ENCODE measurements around the gene BTBD8.

The BTBD8 gene

DNA sequence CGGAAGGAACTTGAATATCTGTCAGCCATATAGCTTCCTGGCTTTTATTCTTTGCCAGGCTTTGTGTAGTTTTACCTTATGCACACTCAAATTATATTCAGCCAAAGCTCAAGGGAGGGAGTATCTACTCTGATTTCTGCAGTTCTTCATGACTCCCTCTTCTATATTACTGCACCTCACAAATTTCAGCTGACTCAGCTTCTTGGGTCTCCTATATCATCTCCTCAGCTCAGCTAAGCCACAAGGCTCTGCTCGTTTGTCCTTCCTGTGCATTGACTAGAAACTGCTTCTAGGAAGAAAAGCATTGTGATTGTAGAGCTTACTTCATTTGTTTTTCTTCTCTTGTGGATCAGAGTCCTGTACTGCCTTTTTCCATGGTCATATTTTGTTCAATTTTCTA is 37.4 kb downstream of the BTBD8 start:
- DNase-seq (ENCODE audit: low read depth), result no peak
- TF ChIP-seq CTCF (conservative IDR thresholded peaks at IDR 0.05; ENCODE audit: low read depth, low read length), result no peak
- H3K4me3 ChIP-seq (ENCODE audit: low read length), result no peak overlapping the region

GRCh38 chr1:92118826-92119225 is 38.7 kb downstream of the BTBD8 start:
- no peak for TF ChIP-seq CTCF (conservative IDR thresholded peaks at IDR 0.05; ENCODE audit: low read depth, low read length)
- DNase-seq (ENCODE audit: low read depth), result no peak

DNA sequence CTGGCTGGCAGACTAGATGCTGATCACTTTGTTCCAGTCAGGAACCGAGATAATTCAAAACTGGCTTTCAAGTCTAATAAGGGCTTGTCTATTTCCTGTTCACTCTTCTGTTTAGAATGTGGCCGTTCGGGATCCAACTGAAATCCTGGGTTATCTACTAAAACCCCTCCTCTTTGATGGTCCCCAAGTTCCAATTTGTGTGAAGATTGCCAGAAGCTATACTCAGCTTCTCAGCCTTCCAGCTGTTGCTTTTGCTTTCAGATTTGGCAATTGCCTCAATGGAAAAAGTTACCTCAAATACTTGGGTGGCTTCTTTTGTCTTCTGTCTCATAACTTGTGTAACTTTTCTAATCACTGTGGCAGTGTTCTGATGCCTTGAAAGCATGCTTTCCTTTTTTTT is 43.7 kb downstream of the BTBD8 start:
- no peak for TF ChIP-seq CTCF (conservative IDR thresholded peaks at IDR 0.05; ENCODE audit: low read depth, low read length)
- no peak for DNase-seq (ENCODE audit: low read depth)
- no peak overlapping the region for H3K4me3 ChIP-seq (ENCODE audit: low read length)

More at GRCh38 chr1:92118826-92119225, 38.7 kb downstream of the BTBD8 start:
- no peak overlapping the region for H3K4me3 ChIP-seq (ENCODE audit: low read length)

DNA sequence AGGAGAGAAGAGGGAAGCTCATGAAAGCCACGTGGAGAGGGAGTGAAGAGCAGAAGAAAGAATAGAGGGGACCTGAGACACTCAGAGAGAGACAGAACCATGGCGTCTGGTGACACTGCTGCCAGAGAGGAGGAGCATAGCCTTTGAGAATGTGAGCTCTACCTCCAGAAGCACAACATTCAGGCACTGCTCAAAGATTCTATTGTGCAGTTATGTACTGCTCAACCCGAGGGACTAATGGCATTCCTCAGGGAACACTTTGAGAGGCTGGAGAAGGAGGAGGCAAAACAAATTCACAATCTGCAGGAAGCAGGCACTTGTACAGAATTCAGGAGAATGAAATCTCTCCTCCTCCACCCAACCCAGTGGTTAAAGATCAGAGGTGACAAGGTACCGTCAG is 45.1 kb downstream of the BTBD8 start:
- no peak overlapping the region for H3K4me3 ChIP-seq (ENCODE audit: low read length)
- no peak for DNase-seq (ENCODE audit: low read depth)
- TF ChIP-seq CTCF (conservative IDR thresholded peaks at IDR 0.05; ENCODE audit: low read depth, low read length), result no peak

DNA sequence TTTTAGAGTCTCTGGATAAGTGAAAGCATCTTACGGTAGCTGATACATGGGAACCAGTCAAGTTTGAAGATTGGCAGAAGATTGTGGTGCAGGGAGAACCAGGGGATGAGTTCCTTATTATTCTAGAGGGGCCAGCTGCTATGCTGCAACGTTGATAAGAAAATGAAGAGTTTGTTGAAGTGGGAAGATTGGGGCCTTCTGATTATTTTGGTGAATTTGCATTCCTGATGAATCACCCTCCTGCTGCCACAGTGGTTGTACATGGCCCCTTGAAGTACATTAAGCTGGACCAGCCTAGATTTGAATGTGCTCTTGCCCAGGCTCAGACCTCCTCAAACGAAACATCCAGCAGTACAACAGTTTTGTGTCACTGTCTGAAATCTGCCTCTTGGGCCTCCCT is 45.9 kb downstream of the BTBD8 start:
- TF ChIP-seq CTCF (conservative IDR thresholded peaks at IDR 0.05; ENCODE audit: low read depth, low read length), result no peak
- no peak for DNase-seq (ENCODE audit: low read depth)
- no peak overlapping the region for H3K4me3 ChIP-seq (ENCODE audit: low read length)

DNA sequence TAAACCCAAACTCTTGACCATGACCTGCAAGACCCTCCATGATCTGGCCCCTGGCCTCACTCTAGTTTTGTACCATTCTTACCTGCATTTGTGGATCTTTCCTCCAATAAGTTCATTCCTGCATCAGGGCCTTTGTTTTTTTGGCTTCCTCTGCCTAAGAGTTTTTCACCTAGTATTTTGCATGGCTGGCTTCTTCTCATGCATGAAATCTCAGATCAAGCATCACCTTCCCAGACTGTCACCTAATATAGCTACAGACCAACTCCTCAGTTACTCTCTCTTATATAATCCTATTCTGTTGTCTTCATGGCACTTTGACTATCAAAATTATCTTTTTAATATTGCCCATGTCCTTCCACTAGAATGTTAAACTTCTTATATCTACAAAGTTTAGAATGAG is 54.2 kb downstream of the BTBD8 start:
- TF ChIP-seq CTCF (conservative IDR thresholded peaks at IDR 0.05; ENCODE audit: low read depth, low read length), result no peak
- no peak for DNase-seq (ENCODE audit: low read depth)
- no peak overlapping the region for H3K4me3 ChIP-seq (ENCODE audit: low read length)

- no peak for TF ChIP-seq CTCF (conservative IDR thresholded peaks at IDR 0.05; ENCODE audit: low read depth, low read length)
- DNase-seq (ENCODE audit: low read depth), result no peak
- H3K4me3 ChIP-seq (ENCODE audit: low read length), result no peak overlapping the region
Observed at GRCh38 chr1:92136341-92136740, 56.2 kb downstream of the BTBD8 start.
